MM.1S (cell line): ENCODE results near the gene DPH3.

Experiments
- DNase-seq: peaks from one replicate; pipeline ENCODE4 v3.0.0-alpha.2; 2015
- H2AFZ ChIP-seq: fragments of 300-600 bp; sonication (generic); 2 replicates; pipeline ENCODE4 v1.6.0; 2016; ENCODE audit warnings: antibody characterized with exemption, low read length
- H3F3A ChIP-seq: fragments of 300-600 bp; sonication (generic); 2 replicates; pipeline ENCODE4 v1.6.1; 2016; ENCODE audit warnings: mild to moderate bottlenecking, antibody characterized with exemption, low read length, moderate library complexity, mixed read lengths; ENCODE audit not compliant: insufficient read depth
- H3K27ac ChIP-seq: fragments of 300-600 bp; sonication (generic); 2 replicates; pipeline ENCODE4 v1.5.1; 2016; ENCODE audit warnings: mild to moderate bottlenecking, low read length
- H3K27me3 ChIP-seq: fragments of 300-600 bp; sonication (generic); replicated peaks from 2 replicates; pipeline ENCODE4 v1.6.0; 2016; ENCODE audit warnings: low read length; ENCODE audit not compliant: insufficient read depth
- H3K36me3 ChIP-seq: fragments of 300-600 bp; sonication (generic); replicated peaks from 2 replicates; pipeline ENCODE4 v1.6.1; 2016; ENCODE audit warnings: mild to moderate bottlenecking, low read length, mixed read lengths; ENCODE audit not compliant: insufficient read depth
- H3K4me1 ChIP-seq: fragments of 300-600 bp; sonication (generic); 2 replicates; pipeline ENCODE4 v1.6.1; 2016; ENCODE audit warnings: low read length, mixed read lengths
- H3K4me2 ChIP-seq: fragments of 300-600 bp; sonication (generic); 2 replicates; pipeline ENCODE4 v1.6.0; 2016; ENCODE audit warnings: low read depth, low read length
- H3K4me3 ChIP-seq: fragments of 300-600 bp; sonication (generic); 2 replicates; pipeline ENCODE4 v1.5.1; 2016; ENCODE audit warnings: low read length, mixed read lengths
- H3K79me2 ChIP-seq: fragments of 300-600 bp; sonication (generic); 2 replicates; pipeline ENCODE4 v1.6.1; 2016; ENCODE audit warnings: mixed run types, low read length, mixed read lengths
- H3K9ac ChIP-seq: fragments of 300-600 bp; sonication (generic); 2 replicates; pipeline ENCODE4 v1.6.1; 2016; ENCODE audit warnings: low read length, mixed read lengths
- H3K9me2 ChIP-seq: fragments of 300-600 bp; sonication (generic); replicated peaks from 2 replicates; pipeline ENCODE4 v1.6.1; 2016; ENCODE audit warnings: mild to moderate bottlenecking, low read length, mixed read lengths; ENCODE audit not compliant: insufficient read depth
- H3K9me3 ChIP-seq: fragments of 300-600 bp; sonication (generic); replicated peaks from 2 replicates; pipeline ENCODE4 v1.6.1; 2016; ENCODE audit warnings: mild to moderate bottlenecking, low read length, mixed read lengths; ENCODE audit not compliant: insufficient read depth
- H4K20me1 ChIP-seq: fragments of 300-600 bp; sonication (generic); 2 replicates; pipeline ENCODE4 v1.6.1; 2016; ENCODE audit warnings: mild to moderate bottlenecking, low read length, moderate library complexity, mixed read lengths; ENCODE audit not compliant: insufficient read depth
- EZH2 ChIP-seq: fragments of 300-600 bp; sonication (generic); optimal IDR thresholded peaks from 2 replicates; pipeline ENCODE3; 2017; ENCODE audit warnings: low read depth, mild to moderate bottlenecking, antibody characterized with exemption, low read length, mixed read lengths
- EZH2phosphoT487 ChIP-seq: fragments of 300-600 bp; sonication (generic); IDR thresholded peaks from 2 replicates; pipeline ENCODE4 v1.6.1; 2018; ENCODE audit warnings: antibody characterized with exemption, low read length
- TF ChIP-seq, protein P1 (sequence below): fragments of 300-600 bp; sonication (generic); IDR thresholded peaks from 2 replicates; pipeline ENCODE4 v1.5.1; 2016; ENCODE audit warnings: antibody characterized with exemption, low read length, mixed read lengths

DPH3 gene

DNA sequence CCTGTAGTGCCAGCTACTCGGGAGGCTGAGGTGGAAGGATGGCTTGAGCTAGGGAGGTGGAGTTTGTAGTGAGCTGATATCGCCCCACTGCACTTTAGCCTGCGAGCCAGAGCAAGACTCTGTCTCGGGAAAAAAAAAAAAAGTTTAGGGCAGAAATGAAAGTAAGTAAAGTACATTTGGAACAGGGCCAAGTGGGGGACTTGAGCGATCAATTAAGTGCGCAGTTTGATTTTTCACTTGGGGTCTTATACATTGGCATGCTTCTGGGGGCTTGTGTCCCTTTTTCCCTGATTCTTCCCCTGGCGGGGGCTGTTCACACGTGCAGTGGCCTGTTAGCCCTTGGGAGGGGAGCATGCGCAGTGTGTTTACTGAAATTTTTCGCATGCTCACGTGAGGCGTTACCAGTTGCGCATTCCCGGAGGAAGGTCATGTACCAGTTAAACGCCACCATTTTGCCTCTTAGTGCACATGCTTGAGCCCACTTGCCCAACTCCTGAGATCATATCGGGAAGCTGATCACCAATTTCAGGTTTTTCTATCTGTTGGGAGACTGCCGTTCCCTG, 48.3 kb downstream of the DPH3 start:
- Histone ChIP-seq H3K9ac (no peak overlapping the region), H4K20me1 (no peaks in the 10 kb centered on the region), H3K36me3 (no peaks in the 10 kb centered on the region), H3K9me2 (no peaks in the 10 kb centered on the region), H3K4me1 (no peaks in the 10 kb centered on the region), H3K27ac (no peak overlapping the region), H3K4me2 (no peak overlapping the region), H3K9me3 (no peaks in the 10 kb centered on the region), H3K4me3 (no peak overlapping the region), H3K79me2 (no peaks in the 10 kb centered on the region), H3K27me3 (no peaks in the 10 kb centered on the region), H2AFZ (no peak overlapping the region), H3F3A (no peaks in the 10 kb centered on the region)
- no peak for TF ChIP-seq EZH2
- TF ChIP-seq, protein P1, sequence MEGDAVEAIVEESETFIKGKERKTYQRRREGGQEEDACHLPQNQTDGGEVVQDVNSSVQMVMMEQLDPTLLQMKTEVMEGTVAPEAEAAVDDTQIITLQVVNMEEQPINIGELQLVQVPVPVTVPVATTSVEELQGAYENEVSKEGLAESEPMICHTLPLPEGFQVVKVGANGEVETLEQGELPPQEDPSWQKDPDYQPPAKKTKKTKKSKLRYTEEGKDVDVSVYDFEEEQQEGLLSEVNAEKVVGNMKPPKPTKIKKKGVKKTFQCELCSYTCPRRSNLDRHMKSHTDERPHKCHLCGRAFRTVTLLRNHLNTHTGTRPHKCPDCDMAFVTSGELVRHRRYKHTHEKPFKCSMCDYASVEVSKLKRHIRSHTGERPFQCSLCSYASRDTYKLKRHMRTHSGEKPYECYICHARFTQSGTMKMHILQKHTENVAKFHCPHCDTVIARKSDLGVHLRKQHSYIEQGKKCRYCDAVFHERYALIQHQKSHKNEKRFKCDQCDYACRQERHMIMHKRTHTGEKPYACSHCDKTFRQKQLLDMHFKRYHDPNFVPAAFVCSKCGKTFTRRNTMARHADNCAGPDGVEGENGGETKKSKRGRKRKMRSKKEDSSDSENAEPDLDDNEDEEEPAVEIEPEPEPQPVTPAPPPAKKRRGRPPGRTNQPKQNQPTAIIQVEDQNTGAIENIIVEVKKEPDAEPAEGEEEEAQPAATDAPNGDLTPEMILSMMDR, result no peak
- no peak for DNase-seq

DNA sequence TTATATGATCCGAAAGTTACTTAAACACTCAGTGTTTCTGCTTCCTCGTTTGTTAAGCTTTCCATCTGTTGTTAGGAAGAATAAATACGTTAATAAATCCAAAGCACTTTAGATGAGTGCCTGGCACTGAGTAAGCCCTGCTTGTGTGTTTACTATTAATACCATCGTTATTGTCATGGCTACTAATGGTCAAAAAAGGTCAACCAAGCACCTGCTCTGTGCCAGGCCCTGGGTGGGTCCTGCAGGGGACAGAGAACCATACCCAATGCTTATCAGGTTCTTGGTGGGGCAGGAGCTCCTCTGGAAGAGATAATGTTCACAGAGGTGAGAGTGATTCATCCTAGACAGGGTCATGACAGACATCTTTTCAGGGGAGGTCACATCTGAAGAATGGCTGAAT, 50.4 kb downstream of the DPH3 start:
- Histone ChIP-seq H4K20me1 (no peaks in the 10 kb centered on the region), H3K9me2 (no peaks in the 10 kb centered on the region), H3K27me3 (no peaks in the 10 kb centered on the region), H3K4me2 (no peak overlapping the region), H3K4me3 (no peak overlapping the region), H3K79me2 (no peaks in the 10 kb centered on the region), H2AFZ (no peak overlapping the region), H3K27ac (no peak overlapping the region), H3F3A (no peaks in the 10 kb centered on the region), H3K9me3 (no peaks in the 10 kb centered on the region), H3K4me1 (no peaks in the 10 kb centered on the region), H3K9ac (no peak overlapping the region), H3K36me3 (no peaks in the 10 kb centered on the region)
- no peak for DNase-seq
- TF ChIP-seq EZH2phosphoT487, result no peak

DNA sequence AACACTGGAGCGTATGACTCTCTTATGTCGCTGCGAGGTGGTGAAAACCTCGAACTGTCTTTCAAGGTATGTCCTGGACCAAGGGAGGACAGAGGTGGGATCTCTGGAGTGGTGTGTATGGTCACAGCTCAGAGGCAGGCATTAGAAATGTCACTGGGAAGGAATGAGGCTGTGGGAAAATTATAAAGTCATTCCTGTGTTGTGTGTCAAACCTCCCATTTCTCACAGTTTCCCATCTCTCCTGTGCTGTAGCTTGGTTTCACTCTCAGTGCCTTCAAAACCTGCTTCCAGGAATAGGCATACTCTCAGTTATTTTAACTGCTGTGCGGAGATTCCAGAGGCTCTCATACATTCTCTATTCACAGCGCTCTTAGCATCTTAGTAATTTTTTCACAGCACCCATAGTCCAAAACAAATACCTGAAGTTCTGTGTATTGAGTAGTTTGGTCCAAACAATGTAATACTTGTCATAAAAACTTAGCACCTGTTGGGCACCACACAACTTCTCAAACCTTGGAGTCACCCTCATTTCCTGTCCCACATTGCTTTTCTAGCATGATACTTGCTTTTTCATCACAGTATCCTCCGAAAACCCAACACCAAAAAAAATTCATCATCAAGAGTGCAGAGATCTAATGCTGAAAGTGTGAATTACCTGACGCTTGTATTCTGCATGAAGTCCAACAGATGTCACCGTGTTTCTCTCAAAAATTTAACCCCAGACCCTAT, 53.4 kb downstream of the DPH3 start:
- TF ChIP-seq EZH2 (no peak), EZH2phosphoT487 (no peak)
- TF ChIP-seq, protein P1, result no peak
- no peak for DNase-seq
- Histone ChIP-seq H3K27ac (no peak overlapping the region), H4K20me1 (no peaks in the 10 kb centered on the region), H3K9me2 (no peaks in the 10 kb centered on the region), H3K4me3 (no peak overlapping the region), H3K9ac (no peak overlapping the region), H3K79me2 (no peaks in the 10 kb centered on the region), H3K4me2 (no peak overlapping the region), H3K9me3 (no peaks in the 10 kb centered on the region), H3K27me3 (no peaks in the 10 kb centered on the region), H2AFZ (no peak overlapping the region), H3K4me1 (no peaks in the 10 kb centered on the region), H3F3A (no peaks in the 10 kb centered on the region), H3K36me3 (no peaks in the 10 kb centered on the region)
